Progenitor cell of endocrine pancreas (in vitro differentiated cells): Measurements from ENCODE around the gene RHO. TPM values are rescaled to one million over a fixed set of nuclear protein-coding genes. Genes with fewer than 3 reads are reported as not detected.

Source experiments
- DNase-seq: peaks from one replicate; pipeline ENCODE4 v3.0.0; 2021; ENCODE audit warnings: low spot score; ENCODE audit not compliant: unreplicated experiment
- H3K27ac Mint-ChIP-seq: 2 replicates; pipeline ENCODE4 v1.8.0; 2021; ENCODE audit warnings: mild to moderate bottlenecking, moderate library complexity, mixed read lengths
- H3K27me3 Mint-ChIP-seq: 2 replicates; pipeline ENCODE4 v1.8.0; 2021; ENCODE audit warnings: mixed read lengths
- H3K36me3 Mint-ChIP-seq: 2 replicates; pipeline ENCODE4 v1.8.0; 2022; ENCODE audit warnings: mixed read lengths; ENCODE audit not compliant: insufficient read depth
- H3K4me1 Mint-ChIP-seq: 2 replicates; pipeline ENCODE4 v1.8.0; 2021; ENCODE audit warnings: low read depth, mixed read lengths
- H3K4me3 Mint-ChIP-seq: 2 replicates; pipeline ENCODE4 v1.8.0; 2021; ENCODE audit warnings: low read depth, mild to moderate bottlenecking, moderate library complexity, mixed read lengths
- H3K9me3 Mint-ChIP-seq: 2 replicates; pipeline ENCODE4 v1.8.0; 2021; ENCODE audit warnings: low read depth, mixed read lengths
- total RNA-seq: library from RNA; stranded (reverse); gene quantifications from 2 replicates; pipeline ENCODE4 v1.2.1, GENCODE V29; 2021
- TF ChIP-seq, protein P1 (sequence below): fragments of 200-600 bp; sonication (generic); IDR thresholded peaks from one replicate; pipeline ENCODE4 v1.5.0; 2021; ENCODE audit warnings: antibody characterized with exemption, mild to moderate bottlenecking; ENCODE audit not compliant: unreplicated experiment

Gene RHO
- total RNA-seq, 1 donor from 2014 or later: 0.10 TPM

DNA sequence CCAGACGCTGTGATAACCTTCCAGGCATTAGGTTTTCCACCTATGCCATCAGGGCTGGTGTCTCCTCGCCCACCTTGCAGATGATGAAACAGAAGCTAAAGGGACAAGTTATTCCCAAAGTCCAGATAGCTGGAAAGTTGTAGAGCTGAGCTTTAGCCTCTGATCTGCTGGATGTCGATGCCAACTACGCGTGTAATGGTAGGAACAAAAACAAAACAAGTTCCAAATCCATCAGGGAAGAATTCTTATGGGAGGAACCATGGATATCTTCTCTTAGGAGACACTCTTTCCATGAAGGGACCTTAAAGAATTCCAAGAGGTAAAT, 28.1 kb upstream of the RHO start:
- DNase-seq: no peak
- Mint-ChIP-seq H3K27ac (no peak overlapping the region), H3K9me3 (no peaks in the 10 kb centered on the region), H3K4me1 (peaks cover 22% of the 10 kb centered on the region), H3K4me3 (no peak overlapping the region), H3K36me3 (peaks cover 25% of the 10 kb centered on the region), H3K27me3 (no peaks in the 10 kb centered on the region)
- TF ChIP-seq, protein P1, sequence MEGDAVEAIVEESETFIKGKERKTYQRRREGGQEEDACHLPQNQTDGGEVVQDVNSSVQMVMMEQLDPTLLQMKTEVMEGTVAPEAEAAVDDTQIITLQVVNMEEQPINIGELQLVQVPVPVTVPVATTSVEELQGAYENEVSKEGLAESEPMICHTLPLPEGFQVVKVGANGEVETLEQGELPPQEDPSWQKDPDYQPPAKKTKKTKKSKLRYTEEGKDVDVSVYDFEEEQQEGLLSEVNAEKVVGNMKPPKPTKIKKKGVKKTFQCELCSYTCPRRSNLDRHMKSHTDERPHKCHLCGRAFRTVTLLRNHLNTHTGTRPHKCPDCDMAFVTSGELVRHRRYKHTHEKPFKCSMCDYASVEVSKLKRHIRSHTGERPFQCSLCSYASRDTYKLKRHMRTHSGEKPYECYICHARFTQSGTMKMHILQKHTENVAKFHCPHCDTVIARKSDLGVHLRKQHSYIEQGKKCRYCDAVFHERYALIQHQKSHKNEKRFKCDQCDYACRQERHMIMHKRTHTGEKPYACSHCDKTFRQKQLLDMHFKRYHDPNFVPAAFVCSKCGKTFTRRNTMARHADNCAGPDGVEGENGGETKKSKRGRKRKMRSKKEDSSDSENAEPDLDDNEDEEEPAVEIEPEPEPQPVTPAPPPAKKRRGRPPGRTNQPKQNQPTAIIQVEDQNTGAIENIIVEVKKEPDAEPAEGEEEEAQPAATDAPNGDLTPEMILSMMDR: no peak

- Mint-ChIP-seq H3K27me3 (no peaks in the 10 kb centered on the region), H3K9me3 (no peaks in the 10 kb centered on the region), H3K4me3 (no peak overlapping the region), H3K36me3 (peaks cover 25% of the 10 kb centered on the region), H3K27ac (no peak overlapping the region), H3K4me1 (peaks cover 20% of the 10 kb centered on the region)
- no peak for DNase-seq
- TF ChIP-seq, protein P1: no peak
Measured at GRCh38 chr3:129501630-129502029, 26.8 kb upstream of the RHO start.

- DNase-seq: no peak
- TF ChIP-seq, protein P1: no peak
- Mint-ChIP-seq H3K36me3 (peaks cover 27% of the 10 kb centered on the region), H3K27me3 (no peaks in the 10 kb centered on the region), H3K4me1 (peaks cover 12% of the 10 kb centered on the region), H3K9me3 (no peaks in the 10 kb centered on the region), H3K27ac (no peak overlapping the region), H3K4me3 (no peak overlapping the region)
Measured at GRCh38 chr3:129502641-129503408, 25.6 kb upstream of the RHO start.

- Mint-ChIP-seq H3K4me3 (no peak overlapping the region), H3K36me3 (peaks cover 27% of the 10 kb centered on the region), H3K4me1 (peaks cover 7% of the 10 kb centered on the region), H3K27ac (no peak overlapping the region), H3K27me3 (no peaks in the 10 kb centered on the region), H3K9me3 (no peaks in the 10 kb centered on the region)
- TF ChIP-seq, protein P1: no peak
- no peak for DNase-seq
Measured at GRCh38 chr3:129503471-129504291, 24.8 kb upstream of the RHO start.

- H3K4me3 Mint-ChIP-seq: no peak overlapping the region
- TF ChIP-seq, protein P1: no peak
- H3K9me3 Mint-ChIP-seq: no peaks in the 10 kb centered on the region
- no peaks in the 10 kb centered on the region for H3K27me3 Mint-ChIP-seq
- DNase-seq: no peak
- peaks cover 3% of the 10 kb centered on the region for H3K4me1 Mint-ChIP-seq
- H3K36me3 Mint-ChIP-seq: peaks cover 29% of the 10 kb centered on the region
- H3K27ac Mint-ChIP-seq: no peak overlapping the region
Measured at GRCh38 chr3:129504471-129505100, 23.9 kb upstream of the RHO start.
